ENCODE results near the gene ELL2.
"Not testable (repeated sequence)": the region's sequence is repeated elsewhere in the genome, so short reads cannot be mapped to it uniquely, and the experiment has no call there.

Gene ELL2

GRCh38 chr5:95853490-95853889 lies 108.2 kb downstream of the ELL2 start:
- no peak overlapping the region for H3K27ac ChIP-seq (ENCODE audit: poor library complexity, severe bottlenecking)
- DNase-seq (ENCODE audit: low spot score) = no peak
- peaks cover 6% of the 10 kb centered on the region for H3K4me1 ChIP-seq (ENCODE audit: insufficient read depth, poor library complexity, severe bottlenecking)
- no peaks in the 10 kb centered on the region for H3K9me3 ChIP-seq (ENCODE audit: severe bottlenecking)
- TF ChIP-seq CTCF (IDR thresholded peaks at IDR 0.05; ENCODE audit: poor library complexity, severe bottlenecking) = no peak
- H3K36me3 ChIP-seq (ENCODE audit: low read depth) = no peaks in the 10 kb centered on the region
- H3K4me3 ChIP-seq (ENCODE audit: severe bottlenecking) = no peak overlapping the region
- ATAC-seq (ENCODE audit: low read depth) = no peak
- H3K27me3 ChIP-seq (ENCODE audit: insufficient read depth, poor library complexity, severe bottlenecking) = no peaks in the 10 kb centered on the region

GRCh38 chr5:95852567-95852966 lies 109.1 kb downstream of the ELL2 start:
- no peak for ATAC-seq (ENCODE audit: low read depth)

GRCh38 chr5:95851141-95851540 lies 110.5 kb downstream of the ELL2 start:
- H3K36me3 ChIP-seq (ENCODE audit: low read depth); DNase-seq (ENCODE audit: low spot score); H3K9me3 ChIP-seq (ENCODE audit: severe bottlenecking); H3K27me3 ChIP-seq (ENCODE audit: insufficient read depth, poor library complexity, severe bottlenecking); H3K4me1 ChIP-seq (ENCODE audit: insufficient read depth, poor library complexity, severe bottlenecking); H3K27ac ChIP-seq (ENCODE audit: poor library complexity, severe bottlenecking); ATAC-seq (ENCODE audit: low read depth); H3K4me3 ChIP-seq (ENCODE audit: severe bottlenecking): not testable (repeated sequence)

More at GRCh38 chr5:95852567-95852966, 109.1 kb downstream of the ELL2 start:
- Histone ChIP-seq H3K27ac (ENCODE audit: poor library complexity, severe bottlenecking) (no peak overlapping the region), H3K27me3 (ENCODE audit: insufficient read depth, poor library complexity, severe bottlenecking) (no peaks in the 10 kb centered on the region), H3K4me3 (ENCODE audit: severe bottlenecking) (no peak overlapping the region), H3K36me3 (ENCODE audit: low read depth) (no peaks in the 10 kb centered on the region), H3K9me3 (ENCODE audit: severe bottlenecking) (no peaks in the 10 kb centered on the region), H3K4me1 (ENCODE audit: insufficient read depth, poor library complexity, severe bottlenecking) (no peaks in the 10 kb centered on the region)
- no peak for TF ChIP-seq CTCF (IDR thresholded peaks at IDR 0.05; ENCODE audit: poor library complexity, severe bottlenecking)
- no peak for DNase-seq (ENCODE audit: low spot score)

GRCh38 chr5:95850391-95850894 lies 111.2 kb downstream of the ELL2 start:
- TF ChIP-seq CTCF (IDR thresholded peaks at IDR 0.05; ENCODE audit: poor library complexity, severe bottlenecking) = no peak
- no peaks in the 10 kb centered on the region for H3K27me3 ChIP-seq (ENCODE audit: insufficient read depth, poor library complexity, severe bottlenecking)
- no peak for ATAC-seq (ENCODE audit: low read depth)
- DNase-seq (ENCODE audit: low spot score) = no peak
- no peaks in the 10 kb centered on the region for H3K36me3 ChIP-seq (ENCODE audit: low read depth)
- no peak overlapping the region for H3K27ac ChIP-seq (ENCODE audit: poor library complexity, severe bottlenecking)
- no peaks in the 10 kb centered on the region for H3K9me3 ChIP-seq (ENCODE audit: severe bottlenecking)
- no peak overlapping the region for H3K4me3 ChIP-seq (ENCODE audit: severe bottlenecking)
- no peaks in the 10 kb centered on the region for H3K4me1 ChIP-seq (ENCODE audit: insufficient read depth, poor library complexity, severe bottlenecking)

- Histone ChIP-seq H3K27ac (ENCODE audit: poor library complexity, severe bottlenecking) (no peak overlapping the region), H3K4me3 (ENCODE audit: severe bottlenecking) (no peak overlapping the region), H3K27me3 (ENCODE audit: insufficient read depth, poor library complexity, severe bottlenecking) (no peaks in the 10 kb centered on the region), H3K4me1 (ENCODE audit: insufficient read depth, poor library complexity, severe bottlenecking) (no peaks in the 10 kb centered on the region), H3K9me3 (ENCODE audit: severe bottlenecking) (no peaks in the 10 kb centered on the region), H3K36me3 (ENCODE audit: low read depth) (no peaks in the 10 kb centered on the region)
- DNase-seq (ENCODE audit: low spot score) = no peak
- no peak for TF ChIP-seq CTCF (IDR thresholded peaks at IDR 0.05; ENCODE audit: poor library complexity, severe bottlenecking)
- ATAC-seq (ENCODE audit: low read depth) = no peak
Observed at GRCh38 chr5:95848701-95849100, 113.0 kb downstream of the ELL2 start.
